AG10803 (cell line): ENCODE measurements around the gene KLRK1.

Experiments used
- DNase-seq: peaks from one replicate; pipeline ENCODE4 v3.0.0; 2010; ENCODE audit warnings: low read depth
- H3K4me3 ChIP-seq: 2 replicates; pipeline ENCODE4 v1.5.1; 2011; ENCODE audit warnings: mild to moderate bottlenecking, low read length, control low read depth
- TF ChIP-seq, protein P1 (sequence below): conservative IDR thresholded peaks from 2 replicates; pipeline ENCODE4 v1.5.1; 2011; ENCODE audit warnings: mild to moderate bottlenecking, low read length, control low read depth, inconsistent platforms

Gene KLRK1

DNA sequence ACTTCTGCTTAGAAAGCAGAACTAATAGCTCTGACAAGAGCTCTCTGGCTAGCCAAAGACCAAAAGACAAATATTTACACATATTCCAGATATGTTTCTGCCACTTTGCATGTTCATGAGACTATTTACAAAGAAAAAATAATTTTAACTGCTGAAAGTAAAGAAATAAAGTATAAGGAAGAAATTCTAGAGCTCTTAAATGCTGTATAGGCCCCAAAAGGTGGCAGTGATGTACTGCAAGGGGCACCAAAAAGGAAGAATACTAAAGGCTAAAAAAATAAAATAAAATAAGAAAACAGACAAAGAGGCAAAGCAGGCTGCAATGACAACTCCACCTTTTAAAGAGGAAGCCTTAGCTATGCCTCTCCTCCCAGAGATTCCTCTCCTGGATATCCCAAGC, 23.0 kb downstream of the KLRK1 start:
- TF ChIP-seq, protein P1, sequence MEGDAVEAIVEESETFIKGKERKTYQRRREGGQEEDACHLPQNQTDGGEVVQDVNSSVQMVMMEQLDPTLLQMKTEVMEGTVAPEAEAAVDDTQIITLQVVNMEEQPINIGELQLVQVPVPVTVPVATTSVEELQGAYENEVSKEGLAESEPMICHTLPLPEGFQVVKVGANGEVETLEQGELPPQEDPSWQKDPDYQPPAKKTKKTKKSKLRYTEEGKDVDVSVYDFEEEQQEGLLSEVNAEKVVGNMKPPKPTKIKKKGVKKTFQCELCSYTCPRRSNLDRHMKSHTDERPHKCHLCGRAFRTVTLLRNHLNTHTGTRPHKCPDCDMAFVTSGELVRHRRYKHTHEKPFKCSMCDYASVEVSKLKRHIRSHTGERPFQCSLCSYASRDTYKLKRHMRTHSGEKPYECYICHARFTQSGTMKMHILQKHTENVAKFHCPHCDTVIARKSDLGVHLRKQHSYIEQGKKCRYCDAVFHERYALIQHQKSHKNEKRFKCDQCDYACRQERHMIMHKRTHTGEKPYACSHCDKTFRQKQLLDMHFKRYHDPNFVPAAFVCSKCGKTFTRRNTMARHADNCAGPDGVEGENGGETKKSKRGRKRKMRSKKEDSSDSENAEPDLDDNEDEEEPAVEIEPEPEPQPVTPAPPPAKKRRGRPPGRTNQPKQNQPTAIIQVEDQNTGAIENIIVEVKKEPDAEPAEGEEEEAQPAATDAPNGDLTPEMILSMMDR: peak; percentile 49
- DNase-seq: peak; percentile 63
- no peak overlapping the region for H3K4me3 ChIP-seq

DNA sequence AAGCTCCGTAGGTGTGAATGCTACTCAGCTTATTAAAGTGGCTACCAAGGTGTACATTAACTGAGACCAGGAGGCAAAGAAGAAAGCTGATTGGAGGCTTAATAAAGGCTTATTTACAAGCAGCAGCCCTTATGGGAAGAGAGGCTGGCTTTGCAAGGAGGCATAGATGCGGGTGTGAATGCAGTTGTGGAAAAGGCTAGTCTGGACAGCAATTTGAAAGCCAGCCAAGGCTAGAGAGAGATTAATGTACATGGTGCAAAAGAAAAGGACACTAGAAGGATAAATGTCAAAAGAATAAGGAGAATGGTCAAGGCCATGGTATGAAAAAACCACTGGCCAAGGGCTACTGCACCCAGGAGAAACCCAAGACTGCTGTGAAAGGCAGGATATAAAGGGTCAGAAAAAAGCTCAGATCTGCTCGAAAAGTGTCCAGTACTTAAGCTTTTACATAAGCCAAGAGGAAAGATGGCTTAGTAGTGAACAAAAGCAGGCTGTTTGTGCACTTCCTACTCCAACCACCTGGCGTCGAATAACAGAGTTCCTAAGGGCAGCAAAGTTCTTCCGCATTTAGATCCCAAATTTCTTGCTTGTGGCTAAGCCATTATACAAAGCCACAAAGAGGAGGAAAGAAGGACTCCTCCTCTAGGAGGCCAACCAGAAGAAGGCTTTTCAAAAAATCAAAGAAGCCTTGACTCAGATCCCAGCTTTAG, 24.0 kb downstream of the KLRK1 start:
- peak; percentile 34 for DNase-seq
- peak overlapping the region; percentile 79 for H3K4me3 ChIP-seq
- TF ChIP-seq, protein P1: peak; percentile 42

DNA sequence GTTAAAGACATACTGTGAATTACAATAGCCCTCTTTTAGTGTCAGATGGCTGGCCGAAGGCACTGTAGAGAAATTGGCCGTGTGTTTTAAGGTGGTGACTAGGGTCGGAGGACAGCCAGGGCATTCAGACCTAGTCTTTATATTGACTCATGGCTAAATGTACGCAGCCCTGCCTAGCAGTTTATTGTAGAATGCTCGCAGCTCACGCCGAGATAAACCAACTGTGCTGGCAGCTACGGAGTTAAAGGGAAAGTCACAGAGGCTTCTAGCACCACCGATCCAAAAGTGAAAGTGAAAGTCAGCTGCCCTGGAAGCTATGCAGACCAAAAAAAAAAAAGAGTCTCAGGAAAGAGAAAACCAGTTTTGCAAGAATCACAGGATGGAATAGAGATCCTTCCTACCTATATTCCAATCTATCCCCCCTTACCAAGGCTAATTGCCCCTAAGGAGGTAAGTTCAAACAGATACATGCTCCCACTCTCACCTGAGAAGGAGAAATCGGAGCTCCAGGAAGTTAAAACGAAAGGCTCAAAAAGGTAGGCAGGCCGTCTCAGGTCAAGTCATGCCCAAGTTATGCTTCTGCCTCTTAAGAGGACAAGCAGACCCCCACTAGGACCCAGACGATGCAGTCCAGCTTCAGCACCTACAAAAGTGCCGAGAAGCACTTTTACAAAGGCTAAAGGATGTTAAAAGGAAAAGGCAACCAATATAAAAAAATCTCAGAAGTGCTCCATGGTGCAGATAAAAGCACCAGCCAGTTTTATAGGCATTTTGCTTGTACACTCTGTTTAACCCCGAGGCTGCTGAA, 24.8 kb downstream of the KLRK1 start:
- peak; percentile 72 for DNase-seq
- H3K4me3 ChIP-seq: peak overlapping the region; percentile 79
- TF ChIP-seq, protein P1: no peak

DNA sequence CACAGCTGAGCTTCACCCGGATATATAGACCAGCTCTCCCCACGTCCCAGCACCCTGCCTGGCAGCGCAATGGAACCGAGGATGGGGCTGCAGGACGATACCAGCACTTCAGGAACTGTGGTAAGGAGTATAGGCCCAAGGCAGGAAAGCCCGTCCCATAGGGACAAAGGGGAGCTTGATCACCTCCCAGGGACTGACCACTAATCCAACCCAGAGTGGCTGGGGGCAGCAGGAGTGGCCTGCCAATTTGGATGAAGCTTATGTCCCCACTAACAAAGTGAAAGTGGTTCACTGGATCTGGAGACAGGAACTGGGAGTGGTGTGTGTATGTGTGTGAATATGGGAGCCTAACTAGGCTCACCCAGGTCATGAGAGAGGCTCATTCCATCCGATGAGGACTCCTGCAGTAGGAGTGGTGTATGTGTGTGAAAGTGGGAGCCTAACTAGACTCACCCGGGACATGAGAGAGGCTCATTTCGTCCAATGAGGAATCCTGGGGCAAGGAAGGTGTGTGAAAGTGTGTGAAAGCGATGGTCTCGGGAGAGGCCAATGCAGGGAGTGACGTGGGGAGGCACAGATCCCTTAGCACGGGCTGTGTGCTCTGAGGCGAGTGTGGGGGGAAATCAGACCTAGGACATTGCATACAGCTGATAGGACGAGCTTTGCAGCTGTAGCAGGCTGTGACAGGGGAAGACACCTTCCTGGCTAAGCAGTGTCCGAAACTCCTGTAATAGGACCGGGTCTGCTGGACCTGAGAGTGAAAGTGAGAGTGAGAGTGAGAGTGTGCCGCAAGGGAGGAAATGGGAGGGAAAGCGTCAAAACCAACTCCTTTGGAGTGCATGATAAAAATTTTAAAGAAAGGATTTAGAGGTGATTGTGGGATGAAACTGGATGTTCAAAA, 25.7 kb downstream of the KLRK1 start:
- peak overlapping the region; percentile 79 for H3K4me3 ChIP-seq
- DNase-seq: peak; percentile 47
- TF ChIP-seq, protein P1: no peak

DNA sequence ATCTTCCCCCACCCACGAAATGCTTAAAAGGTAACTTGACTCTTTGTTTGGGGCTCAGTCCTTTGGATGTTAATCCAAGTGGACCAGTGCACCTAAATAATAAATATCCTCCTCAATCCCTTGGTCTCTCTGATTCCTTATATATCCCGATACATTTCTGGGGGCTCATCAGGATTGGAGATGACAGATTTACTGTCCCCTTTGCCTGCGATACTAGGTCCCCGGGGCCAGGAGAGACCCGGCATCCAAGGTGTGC, 26.3 kb downstream of the KLRK1 start:
- no peak for DNase-seq
- peak overlapping the region; percentile 79 for H3K4me3 ChIP-seq
- TF ChIP-seq, protein P1: no peak

DNA sequence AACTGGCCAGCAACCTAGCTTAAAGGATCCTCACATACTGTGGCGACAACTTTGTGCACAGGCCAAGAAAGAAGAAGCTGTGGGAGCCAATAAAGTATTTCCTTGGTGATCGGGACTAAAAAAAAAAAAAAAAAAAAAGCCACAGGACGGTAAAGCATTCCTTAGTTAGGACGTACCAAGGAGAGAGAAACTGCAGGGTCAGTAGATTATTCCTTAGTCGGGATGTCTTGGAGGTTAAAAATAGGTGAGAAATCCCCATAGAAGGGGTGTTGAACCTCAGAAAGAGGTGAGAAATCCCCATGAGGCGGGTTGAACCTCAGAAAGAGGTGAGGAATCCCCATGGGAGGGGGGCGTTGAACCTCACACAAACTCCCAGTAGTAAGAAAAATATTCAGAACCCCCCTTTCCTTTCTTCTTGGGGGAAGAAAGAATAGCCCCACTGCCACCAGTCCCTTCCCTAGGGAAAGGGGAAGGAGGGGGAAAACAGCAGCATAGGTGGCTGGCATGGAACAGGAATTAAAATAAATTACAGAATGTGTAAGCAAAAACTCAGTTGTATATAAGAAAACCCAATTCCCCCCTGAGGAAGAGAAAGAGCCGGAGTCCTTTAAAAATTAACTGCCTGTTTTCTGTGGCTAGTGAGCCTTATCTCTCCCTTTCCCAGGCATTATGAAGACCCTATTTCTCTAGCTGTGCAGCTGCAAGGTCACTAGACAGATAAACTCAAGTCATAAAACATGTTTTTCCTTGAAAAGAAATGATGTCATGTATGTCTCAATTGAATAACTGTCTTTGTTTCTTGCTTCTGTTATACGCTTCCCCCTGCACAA, 26.8 kb downstream of the KLRK1 start:
- DNase-seq: peak; percentile 29
- H3K4me3 ChIP-seq: no peak overlapping the region
- TF ChIP-seq, protein P1: no peak
